GM19238 (cell line): ENCODE results near the gene TRPC4.

Source experiments
- DNase-seq: peaks from one replicate; pipeline ENCODE4 v3.0.0; 2011; ENCODE audit warnings: low spot score; ENCODE audit not compliant: insufficient read length

Gene TRPC4

DNA sequence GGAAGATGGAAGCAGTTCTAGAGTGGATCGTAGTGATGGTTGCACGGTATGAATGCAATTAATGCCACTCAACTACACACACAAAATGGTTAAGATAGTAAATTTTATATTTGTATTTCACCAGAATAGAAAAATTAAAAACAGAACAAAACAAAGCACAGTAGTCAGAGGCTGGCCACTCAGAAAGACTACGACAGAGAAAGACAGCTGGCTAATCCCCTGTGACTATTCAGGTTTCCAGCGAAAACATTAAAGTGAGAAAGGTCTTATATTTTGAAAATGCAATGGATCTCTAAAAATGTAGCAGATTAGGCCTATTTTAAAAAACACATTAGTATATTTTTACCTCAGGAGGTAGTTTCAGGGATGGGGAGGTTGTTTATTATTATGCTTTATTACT is 139.7 kb downstream of the TRPC4 start:
- DNase-seq, result no peak

DNA sequence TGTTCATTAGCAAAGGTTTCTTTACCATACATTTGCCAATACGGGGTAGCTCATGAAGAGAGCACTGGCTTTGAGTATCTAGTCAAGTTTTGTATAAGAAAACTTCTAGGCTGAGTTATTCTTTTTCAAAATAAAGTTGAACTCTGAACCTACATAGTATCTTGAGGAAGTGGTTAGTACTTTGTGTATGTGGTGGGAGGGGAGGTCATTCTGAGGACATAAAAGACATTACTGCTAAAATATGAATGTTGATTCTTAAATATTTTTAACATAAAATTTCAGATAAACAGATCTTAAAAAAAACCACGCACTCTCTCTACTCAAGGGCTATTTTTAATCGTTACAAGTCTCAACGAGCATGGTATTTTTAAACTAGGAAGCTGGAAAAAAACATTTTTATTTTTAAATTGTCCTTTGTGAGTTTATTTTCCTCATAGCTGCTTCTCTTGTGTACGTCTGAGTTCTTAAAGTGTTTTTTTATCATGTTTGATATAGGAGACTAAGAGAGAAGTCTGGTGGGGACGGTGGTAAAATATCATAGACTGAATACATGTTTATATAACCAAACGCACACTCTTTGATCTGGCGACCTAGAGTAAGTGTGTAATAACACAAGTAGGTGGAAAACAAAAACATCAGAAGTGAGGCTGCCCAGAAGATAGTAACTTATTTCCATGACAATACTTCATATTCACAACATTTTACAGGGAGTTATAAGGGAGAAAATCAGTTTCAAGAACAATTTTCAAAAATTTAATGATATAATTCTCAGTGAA is 153.0 kb downstream of the TRPC4 start:
- no peak for DNase-seq

DNA sequence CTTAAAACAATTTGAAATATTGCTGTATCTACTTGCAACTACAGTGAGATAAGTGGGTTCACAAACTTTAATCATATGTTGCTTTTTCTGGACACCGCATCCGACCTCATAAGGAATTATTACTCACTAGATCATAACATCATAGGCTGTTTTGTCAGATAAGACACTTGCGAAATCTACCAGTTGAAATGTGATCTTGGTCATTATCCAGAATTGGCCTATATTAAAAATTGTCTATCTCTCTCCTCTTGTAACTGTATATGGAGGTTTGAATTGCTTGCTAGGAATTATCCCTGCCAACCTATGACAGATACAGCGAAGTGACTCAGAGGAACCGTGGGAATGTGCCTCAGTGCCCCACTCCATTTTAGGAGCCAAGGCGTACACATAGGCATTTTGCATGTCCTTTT is 154.0 kb downstream of the TRPC4 start:
- DNase-seq, result no peak

DNA sequence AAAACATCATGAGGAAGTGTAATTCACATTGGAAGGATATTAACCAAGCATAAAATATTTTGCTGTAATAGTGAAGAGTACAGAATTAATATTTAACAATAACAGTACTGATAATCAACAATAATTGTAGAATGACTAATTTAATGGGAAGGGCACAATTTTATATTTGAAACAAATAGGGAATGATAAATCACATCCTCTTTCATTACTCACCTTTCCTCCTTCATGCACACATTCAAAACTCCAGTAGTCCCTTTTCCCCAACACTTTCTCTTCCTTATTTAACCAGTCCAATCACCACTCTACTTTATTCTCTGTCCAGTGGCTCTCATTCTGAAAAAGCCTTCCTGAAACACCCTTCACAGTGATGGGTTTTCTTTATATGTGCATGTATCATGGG is 160.3 kb downstream of the TRPC4 start:
- no peak for DNase-seq

DNA sequence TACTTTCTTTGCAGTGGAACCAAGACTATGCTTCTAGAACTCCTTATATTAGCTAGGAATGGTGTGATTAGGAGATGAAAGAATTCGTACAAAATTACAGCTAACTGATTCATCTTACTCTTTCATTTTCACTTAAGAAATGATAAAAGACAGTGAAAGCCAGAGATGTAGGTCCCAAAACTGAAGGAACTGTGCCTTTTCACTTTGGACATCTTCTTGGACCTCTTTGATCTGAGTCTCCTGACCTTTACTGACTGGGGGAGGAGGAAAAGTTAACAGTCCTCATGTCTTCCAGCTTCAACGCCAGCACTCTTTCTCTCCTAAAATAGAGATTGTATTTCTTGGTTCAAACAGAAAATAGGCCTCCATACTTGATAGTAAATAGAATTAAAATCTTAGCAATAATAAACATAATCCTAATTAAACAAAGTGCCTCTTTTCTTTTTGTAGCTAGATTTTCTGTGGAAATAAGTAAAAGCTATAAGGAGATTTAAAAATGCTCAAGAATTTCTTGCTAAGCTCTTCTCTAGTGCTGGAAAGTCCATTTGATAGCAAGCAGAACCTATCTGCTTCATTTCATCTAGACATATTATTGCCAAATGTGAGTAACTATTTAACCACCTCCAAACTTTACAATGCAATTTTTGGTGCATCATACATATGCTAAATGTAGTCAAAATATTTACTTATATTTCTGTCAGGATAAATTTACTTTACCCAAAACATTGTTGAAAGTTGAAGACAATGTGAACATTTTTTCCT is 161.7 kb downstream of the TRPC4 start:
- no peak for DNase-seq

DNA sequence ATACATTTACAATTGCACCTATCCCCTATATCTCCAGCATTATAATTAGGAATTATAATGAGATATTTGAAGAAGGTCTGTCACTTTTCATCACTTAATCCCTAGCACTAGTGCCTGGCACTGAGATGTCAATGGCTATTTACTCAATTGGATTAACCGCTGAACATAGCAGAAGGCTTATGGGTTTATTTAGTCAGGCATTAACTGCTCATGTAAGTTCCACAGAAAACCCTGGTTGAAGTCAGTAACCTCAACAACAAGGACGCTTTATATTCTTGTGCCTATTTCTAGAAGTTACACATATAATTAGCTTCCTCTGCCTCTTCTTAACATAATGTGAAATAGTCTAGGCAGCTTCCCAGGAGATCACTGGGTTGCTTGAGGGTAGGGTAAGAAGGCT is 163.5 kb downstream of the TRPC4 start:
- DNase-seq, result no peak

DNA sequence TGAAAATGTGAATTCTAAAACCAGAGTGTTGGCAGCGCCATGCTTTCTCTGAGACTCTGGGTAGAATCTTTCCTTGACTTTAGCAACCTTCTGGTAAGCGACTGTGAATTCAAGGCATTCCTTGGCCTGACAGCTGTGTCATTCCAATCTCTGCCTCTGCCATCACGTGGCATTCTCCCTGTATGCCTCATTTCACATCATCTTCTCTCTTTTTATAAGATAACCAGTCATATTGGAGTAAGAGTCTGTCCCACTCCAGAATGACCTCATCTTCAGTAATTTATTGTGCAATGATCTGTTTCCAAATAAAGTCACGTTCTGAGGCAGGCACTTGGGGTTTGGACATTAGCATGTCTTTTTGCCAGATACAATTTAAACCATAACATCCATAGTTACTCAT is 167.6 kb downstream of the TRPC4 start:
- no peak for DNase-seq

DNA sequence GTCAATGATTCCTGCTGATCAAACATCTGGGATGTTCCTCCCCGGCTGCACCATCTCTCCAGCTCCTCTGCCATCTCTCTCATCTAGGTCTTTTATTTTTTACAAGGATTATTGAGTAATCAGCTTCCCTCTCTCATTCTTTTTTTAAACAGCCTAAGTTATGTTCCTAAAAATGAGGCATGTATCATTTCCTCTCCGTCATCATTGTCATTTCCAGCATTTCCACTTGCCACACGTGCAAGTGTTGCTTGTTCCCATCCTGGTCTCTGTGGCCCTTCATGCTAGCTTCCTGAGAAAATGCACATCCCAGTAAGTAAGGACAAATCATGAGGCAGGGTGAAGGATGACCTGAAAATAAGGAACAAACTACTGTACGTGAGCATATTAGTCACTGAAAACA is 168.3 kb downstream of the TRPC4 start:
- DNase-seq, result no peak

DNA sequence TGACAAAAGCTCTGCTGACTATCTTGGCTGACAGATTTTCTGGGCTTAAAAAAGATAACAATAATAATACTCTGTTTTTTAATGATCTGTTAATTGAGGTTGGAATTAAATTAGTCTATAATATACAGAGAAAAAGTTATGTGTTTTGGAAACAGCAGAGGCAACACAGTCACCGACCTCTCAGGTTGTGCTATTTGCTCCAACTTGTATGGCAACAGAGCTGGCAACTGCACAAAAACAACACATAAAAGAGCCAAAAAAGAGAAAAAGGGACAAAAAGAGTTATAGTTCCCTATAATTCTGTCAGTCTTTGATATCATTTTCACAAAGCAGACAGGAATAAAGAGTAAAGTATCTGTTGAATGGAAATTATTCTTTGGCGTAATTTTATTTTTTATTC is 168.7 kb downstream of the TRPC4 start:
- no peak for DNase-seq

DNA sequence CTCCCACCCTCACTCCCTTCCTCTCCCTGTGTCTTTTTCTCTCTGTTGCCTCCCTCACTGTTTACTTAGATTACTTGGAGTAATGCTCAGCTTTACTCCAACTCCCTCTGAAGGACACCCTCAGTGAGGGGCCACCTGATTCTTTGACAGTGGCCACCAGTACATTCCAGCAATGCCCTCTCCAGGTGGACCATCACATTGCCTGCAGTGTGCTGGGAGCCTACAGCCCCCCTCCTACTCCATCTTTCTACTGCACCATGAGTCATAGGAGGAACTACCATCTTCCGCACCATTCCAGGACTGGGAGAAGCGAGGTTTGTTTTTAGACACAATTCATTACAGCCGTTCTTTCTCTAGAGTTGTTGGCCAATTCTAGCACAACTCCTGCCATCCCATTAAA is 174.4 kb downstream of the TRPC4 start:
- no peak for DNase-seq

DNA sequence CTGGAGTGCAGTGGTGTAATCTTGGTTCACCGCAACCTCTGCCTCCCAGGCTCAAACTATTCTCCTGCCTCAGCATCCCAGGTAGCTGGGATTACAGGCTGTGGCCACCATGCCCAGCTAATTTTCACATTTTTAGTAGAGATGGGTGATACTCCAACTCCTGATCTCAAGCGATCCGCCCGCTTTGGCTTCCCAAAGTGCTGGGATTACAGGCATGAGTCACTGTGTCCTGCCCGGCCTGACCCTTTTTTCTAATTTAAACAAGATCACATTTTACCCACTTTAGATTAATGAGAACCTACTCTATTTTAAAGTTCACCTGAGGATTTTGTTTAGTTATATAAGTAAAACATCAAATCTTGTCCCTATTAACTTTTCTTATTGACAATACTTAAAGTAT is 179.2 kb downstream of the TRPC4 start:
- DNase-seq, result no peak

DNA sequence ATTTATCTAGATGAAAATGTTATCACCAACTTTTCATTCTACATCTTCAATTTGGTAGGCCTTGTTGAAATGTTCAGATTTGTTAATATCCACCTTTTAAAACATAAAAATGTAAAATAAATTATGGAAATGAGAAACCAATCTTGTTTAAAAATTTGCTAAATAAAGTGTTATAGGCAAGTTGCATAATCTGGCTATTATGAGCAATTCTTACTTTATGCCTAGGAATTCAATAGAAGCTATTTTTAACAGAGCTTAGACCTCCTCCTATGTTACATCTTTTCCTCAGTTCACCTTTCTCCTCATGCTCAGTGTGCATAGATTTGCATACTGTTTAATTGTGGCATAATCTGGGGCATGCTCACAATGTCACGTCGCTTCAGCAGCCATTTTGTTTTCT is 183.1 kb downstream of the TRPC4 start:
- DNase-seq, result no peak

DNA sequence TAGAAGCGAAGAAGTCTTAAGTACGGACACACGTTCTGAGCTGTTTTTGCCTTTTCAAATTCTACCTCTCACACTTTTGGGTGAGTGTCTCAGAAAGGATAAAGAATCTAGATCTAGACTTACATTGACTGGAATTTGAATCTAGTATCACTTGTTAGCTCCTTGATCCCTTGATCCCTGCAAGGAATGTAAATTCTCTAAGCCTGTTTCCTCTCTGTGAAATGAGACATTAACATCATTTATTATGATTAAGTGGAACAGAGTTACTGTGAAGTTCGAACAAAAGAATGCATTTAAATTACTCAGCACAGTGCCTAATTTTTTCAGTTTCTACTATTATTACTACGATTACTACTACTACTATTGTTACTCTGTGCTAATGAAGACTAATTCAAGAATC is 184.4 kb downstream of the TRPC4 start:
- no peak for DNase-seq

DNA sequence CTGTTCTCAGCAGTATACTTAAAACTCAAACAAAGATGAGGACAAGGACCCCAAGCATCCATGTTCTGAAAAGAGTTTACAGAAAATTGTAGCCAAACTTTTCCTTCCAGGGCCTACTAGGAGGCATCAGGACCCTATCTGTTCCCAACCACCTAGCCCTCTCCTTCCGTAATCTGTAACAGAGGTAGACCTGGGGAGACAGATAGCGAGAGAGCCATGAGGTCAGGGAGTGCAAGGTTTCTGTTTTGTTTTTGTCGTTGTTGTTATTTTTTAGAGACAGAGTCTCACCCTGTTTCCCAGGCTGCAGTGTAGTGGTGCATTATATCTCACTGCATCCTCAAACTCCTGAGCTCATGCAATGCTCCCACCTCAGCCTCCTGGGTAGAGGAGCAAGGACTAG is 187.1 kb downstream of the TRPC4 start:
- DNase-seq, result no peak

DNA sequence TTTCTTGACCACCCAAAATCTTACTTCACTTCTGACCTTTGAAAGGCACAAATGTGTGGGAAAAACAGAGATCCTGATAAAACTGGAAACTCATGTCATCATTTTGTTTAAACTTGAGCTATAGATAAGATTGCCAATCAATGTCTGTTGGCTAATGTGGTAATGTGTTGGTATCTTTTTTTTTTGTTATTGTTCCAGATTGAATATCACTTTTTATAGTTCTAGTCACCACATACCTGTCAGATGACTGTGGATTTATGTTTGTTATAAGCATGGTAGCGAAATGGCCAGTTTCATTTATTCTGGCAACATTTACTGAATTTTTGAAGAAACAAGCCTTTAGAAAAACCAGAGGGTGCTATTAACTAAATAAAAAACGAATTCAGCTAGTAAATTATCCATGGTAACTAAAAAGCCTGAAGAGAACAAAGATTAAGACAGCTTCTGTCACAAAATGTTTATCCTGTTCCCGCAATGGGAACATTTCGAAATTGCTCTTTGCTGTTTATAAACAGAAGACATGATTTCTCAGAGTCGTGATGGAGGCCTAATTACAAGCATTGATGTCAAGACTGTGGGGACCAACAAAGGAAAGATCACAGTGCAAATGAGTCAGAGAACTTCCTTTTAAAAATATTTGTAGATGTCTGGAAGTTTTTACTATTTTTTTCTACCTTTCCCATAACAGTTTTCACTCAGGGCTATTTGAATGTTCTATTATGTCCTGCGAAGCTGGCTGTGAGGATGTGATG is 188.1 kb downstream of the TRPC4 start:
- DNase-seq, result no peak

DNA sequence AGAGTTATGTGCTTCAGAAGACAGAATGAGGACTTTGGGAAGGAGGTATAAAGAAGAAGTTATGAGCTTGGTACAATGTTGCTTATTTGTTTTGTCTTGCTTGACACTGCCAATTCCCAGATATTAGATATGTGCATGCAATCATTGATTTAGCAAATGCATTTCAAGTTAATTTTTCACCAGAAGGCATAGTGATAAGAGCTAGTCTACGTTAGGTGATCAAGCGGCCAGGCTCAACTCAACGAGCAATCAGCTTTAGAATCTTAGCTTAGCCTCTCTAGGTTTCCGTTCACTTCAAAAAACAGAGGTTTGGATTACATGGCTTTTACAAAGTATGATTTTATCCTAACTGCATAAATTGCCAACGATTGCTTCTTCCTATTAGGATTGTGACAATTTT is 189.4 kb downstream of the TRPC4 start:
- DNase-seq, result no peak

DNA sequence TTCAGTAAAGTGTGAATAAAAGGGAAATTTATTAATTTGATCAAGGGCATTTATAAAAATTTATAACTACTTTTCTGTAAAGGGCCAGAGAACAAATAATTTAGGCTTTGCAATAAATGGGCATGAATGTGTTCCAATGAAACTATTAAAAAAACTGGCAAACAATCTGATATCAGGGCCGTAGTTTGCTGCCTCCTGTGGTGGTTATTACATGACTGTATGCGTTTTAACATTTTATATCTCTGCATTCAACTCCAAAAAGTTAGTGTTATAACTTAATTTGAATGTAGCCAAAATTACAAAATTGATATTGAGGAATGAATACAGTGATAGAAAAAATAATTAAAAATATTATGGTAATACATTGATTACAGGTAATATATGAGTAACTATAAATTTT is 190.5 kb downstream of the TRPC4 start:
- no peak for DNase-seq

DNA sequence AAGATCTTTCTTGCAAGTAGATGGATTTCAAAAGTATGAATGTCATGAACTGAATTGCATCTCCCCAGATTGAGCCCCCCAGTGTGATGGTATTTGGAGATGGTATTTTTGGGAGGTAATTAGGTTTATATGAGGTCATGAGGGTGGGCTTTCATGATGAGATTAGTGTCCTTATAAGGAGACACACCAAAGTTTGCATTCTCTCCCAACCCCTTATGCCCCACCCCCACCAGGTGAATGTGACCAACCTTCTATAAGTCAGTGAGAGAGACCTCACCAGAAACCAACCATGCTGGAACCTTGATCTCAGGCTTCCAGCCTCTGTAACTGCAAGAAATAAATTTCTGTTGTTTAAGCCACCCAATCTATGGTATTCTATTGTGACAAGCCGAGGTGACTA is 199.7 kb downstream of the TRPC4 start:
- DNase-seq, result no peak

DNA sequence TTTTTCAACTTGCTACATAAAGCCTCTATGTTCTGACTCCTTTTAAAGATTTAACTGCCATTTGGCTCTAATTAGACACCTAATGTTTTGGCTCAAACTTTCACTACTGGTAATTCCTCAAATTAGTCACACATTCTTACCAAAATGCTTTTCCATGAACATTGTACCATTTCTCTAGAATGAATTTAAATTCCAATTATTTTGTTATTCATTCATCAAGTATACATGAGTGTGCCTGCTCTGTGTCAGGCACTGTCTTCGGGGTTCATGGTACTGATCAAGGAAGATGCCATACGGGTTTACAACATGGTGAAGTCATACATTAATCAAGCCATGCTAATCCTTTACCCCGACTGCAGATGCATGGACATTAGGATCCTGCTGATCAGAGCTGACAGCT is 201.9 kb downstream of the TRPC4 start:
- no peak for DNase-seq

DNA sequence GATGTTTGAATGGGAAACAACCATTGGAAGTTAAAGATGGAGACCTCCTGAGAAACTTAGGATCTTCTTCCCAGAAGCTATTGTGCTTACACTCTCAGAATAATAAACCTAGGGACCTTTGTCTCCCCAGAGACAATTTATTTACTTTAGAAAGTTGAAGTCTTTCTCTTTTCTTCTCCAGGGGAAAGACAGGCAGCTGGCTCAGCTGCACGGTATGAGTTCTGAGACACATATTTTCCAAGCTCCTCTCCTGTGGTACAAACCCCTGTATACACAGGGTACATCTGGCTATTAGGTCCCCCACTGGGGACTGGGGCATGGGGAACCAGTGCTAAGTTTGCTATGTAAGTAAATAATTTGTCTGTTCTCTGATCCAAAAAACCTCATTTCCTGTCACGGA is 203.5 kb downstream of the TRPC4 start:
- DNase-seq, result no peak

DNA sequence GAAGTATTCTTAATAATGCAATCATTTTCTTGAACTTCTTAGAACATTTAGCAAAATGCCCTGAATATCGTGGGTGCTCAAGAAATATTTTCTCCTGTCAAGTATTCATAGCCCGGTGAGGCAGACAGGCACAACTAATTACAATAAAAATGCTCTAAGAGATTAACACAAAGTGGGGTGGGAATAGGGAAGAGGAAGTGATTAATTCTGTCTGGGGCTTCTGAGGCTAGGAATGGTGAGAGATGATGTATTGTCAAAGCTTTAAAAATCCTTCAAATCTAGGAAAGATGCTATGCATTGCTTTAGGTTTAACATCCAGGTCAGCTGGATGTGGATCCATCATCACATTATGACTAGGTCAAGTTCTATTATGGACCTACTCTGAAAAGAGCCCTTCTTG is 204.2 kb downstream of the TRPC4 start:
- no peak for DNase-seq

DNA sequence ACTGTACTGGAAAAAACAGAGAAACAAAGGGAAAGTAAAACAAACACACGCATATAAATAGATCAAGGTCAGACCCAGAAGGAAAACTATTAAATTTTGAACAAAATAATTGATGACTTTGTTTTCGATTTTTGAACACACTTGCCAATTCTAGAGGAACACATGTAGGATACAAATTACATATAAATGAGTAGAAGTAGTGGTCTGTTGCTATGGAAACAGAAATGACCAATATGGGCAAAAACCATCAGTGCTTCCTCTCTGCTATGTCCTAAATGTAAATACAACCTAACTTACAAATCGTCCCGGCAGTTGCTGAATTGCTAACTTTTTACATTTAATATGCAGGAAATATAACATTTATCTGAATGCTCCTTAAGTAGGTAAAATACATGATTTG is 205.8 kb downstream of the TRPC4 start:
- DNase-seq, result no peak
